ENCODE results near the gene NPR2.

- no peak for TF ChIP-seq CTCF (conservative IDR thresholded peaks at IDR 0.05; ENCODE audit: low read length)
- no peak for TF ChIP-seq EZH2phosphoT487 (IDR thresholded peaks at IDR 0.05; ENCODE audit: borderline replicate concordance, low read depth, low read length)
Measured at GRCh38 chr9:35757226-35757891, 34.0 kb upstream of the NPR2 start.
